ENCODE data around the gene H2AZ2.
"Not testable (repeated sequence)": the region's sequence is repeated elsewhere in the genome, so short reads cannot be mapped to it uniquely, and the experiment has no call there.

DNA sequence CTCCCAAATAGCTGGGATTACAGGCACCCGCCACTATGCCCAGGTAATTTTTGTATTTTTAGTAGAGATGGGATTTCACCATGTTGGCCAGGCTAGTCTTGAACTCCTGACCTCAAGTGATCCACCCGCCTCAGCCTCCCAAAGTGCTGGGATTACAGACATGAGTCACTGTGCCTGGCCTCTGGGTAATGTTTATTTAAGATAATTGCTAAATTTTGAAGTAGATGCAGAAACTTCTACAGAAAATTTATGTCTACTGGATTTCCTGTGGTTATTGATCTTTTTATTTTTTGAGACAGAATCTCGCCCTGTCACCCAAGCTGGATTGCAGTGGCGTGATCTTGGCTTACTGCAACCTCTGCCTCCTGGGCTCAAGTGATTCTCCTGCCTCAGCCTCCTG is 14.1 kb upstream of the H2AZ2 start:
- TF ChIP-seq, protein P1, sequence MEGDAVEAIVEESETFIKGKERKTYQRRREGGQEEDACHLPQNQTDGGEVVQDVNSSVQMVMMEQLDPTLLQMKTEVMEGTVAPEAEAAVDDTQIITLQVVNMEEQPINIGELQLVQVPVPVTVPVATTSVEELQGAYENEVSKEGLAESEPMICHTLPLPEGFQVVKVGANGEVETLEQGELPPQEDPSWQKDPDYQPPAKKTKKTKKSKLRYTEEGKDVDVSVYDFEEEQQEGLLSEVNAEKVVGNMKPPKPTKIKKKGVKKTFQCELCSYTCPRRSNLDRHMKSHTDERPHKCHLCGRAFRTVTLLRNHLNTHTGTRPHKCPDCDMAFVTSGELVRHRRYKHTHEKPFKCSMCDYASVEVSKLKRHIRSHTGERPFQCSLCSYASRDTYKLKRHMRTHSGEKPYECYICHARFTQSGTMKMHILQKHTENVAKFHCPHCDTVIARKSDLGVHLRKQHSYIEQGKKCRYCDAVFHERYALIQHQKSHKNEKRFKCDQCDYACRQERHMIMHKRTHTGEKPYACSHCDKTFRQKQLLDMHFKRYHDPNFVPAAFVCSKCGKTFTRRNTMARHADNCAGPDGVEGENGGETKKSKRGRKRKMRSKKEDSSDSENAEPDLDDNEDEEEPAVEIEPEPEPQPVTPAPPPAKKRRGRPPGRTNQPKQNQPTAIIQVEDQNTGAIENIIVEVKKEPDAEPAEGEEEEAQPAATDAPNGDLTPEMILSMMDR (IDR thresholded peaks at IDR 0.05; ENCODE audit: insufficient read depth, low read length), result not testable (repeated sequence)
- TF ChIP-seq, protein P2, sequence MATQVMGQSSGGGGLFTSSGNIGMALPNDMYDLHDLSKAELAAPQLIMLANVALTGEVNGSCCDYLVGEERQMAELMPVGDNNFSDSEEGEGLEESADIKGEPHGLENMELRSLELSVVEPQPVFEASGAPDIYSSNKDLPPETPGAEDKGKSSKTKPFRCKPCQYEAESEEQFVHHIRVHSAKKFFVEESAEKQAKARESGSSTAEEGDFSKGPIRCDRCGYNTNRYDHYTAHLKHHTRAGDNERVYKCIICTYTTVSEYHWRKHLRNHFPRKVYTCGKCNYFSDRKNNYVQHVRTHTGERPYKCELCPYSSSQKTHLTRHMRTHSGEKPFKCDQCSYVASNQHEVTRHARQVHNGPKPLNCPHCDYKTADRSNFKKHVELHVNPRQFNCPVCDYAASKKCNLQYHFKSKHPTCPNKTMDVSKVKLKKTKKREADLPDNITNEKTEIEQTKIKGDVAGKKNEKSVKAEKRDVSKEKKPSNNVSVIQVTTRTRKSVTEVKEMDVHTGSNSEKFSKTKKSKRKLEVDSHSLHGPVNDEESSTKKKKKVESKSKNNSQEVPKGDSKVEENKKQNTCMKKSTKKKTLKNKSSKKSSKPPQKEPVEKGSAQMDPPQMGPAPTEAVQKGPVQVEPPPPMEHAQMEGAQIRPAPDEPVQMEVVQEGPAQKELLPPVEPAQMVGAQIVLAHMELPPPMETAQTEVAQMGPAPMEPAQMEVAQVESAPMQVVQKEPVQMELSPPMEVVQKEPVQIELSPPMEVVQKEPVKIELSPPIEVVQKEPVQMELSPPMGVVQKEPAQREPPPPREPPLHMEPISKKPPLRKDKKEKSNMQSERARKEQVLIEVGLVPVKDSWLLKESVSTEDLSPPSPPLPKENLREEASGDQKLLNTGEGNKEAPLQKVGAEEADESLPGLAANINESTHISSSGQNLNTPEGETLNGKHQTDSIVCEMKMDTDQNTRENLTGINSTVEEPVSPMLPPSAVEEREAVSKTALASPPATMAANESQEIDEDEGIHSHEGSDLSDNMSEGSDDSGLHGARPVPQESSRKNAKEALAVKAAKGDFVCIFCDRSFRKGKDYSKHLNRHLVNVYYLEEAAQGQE (IDR thresholded peaks at IDR 0.05; ENCODE audit: insufficient replicate concordance, low read depth), result not testable (repeated sequence)
- not testable (repeated sequence) for TF ChIP-seq SPI1 (IDR thresholded peaks at IDR 0.05; ENCODE audit: borderline replicate concordance, low read depth); POLR2AphosphoS5 (IDR thresholded peaks at IDR 0.05; ENCODE audit: low read depth); GABPA (IDR thresholded peaks at IDR 0.05; ENCODE audit: low read depth)

All from HL-60 (cell line).